ENCODE measurements around the gene CRLF3. TPM values are rescaled to one million over a fixed set of nuclear protein-coding genes. Genes with fewer than 3 reads are reported as not detected.

CRLF3 gene
- total RNA-seq, 4 donors from 2014 or later = 9.8 to 15.9 (median 13.2) TPM

DNA sequence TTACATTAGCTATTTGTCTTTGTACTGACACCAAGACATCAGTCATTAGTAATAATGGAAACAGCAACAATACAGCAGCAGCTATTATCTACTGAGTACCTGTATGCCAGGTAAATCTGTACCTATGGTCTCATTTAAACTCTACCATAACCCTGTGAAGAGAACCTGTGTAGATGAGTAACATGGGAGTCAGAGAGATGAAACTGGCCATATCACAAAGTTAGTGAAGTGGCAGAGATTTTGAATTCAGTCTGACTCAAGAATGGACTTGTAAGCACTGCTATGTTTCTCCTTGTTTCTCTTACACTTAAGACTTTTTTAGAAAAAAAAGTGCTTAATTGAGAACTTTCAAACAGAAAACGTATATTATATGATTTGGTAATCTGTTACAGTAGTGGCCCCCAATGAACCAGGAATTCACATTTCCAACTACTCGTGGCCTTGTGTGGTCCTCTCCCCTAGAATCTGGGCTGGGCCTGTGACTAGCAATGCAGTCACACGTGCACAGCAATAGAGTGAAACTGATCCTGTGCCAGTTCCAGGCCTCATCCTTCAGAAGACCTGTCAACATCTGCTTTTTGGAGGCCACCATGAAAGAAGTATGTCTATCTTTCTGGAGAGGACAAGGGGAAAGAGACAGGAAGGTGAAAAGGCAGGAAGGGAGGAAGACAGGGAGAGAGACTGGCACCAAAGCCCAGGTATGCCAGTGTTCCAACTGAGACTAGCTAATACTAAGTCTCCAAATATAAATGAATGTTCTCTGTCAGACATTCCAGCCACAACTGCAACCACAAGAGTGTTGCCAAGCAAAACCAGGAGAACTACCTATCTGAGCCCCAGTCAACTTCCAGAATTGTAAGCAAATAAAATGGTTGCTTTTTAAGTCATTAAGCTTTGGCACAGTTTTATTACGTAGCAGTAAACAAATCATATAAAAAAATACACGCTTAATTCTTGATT is 12.0 kb downstream of the CRLF3 start:
- H3K4me1 ChIP-seq = peaks cover 0 to 18% (median 9%) of the 10 kb centered on the region in 4 donors
- TF ChIP-seq EP300 (IDR thresholded peaks at IDR 0.05) (no peak), POLR2A (IDR thresholded peaks at IDR 0.05) (no peak)
- no peak for DNase-seq (ENCODE audit: low spot score in 2 of 2)
- H3K4me3 ChIP-seq = no peak overlapping the region
- WGBS, 2 donors = 52 to 62% methylated on average over 5 of the region's 5 CpGs
- no peaks in the 10 kb centered on the region for H3K9me3 ChIP-seq
- peak overlapping the region in 3 of 4 donors; percentile 6 to 38 (median 8) for H3K27ac ChIP-seq
- peaks cover 0 to 8% (median 0%) of the 10 kb centered on the region in 3 donors for H3K36me3 ChIP-seq
- no peaks in the 10 kb centered on the region for H3K27me3 ChIP-seq

DNA sequence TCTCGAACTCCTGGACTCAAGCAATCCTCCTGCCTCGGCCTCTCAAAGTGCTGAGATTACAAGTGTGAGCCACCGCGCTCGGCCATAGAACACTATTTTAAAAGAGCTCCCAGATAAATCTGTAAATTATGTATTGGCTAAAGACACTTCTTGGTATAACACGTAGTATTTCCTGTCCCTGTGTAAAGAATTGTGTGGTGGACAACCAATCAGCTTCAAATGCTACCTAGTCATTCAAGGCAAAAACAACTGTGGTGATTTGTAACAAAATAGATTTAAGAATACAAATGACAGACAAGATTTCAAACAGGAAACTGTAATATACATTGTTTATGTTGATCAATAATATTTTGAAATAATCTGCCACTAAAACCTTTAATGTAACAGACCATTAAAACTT is 14.6 kb downstream of the CRLF3 start:
- Histone ChIP-seq H3K9me3 (no peaks in the 10 kb centered on the region), H3K27ac (peak overlapping the region in 2 of 4 donors; percentile 27 to 75), H3K36me3 (peaks cover 0 to 5% (median 0%) of the 10 kb centered on the region in 3 donors), H3K27me3 (no peaks in the 10 kb centered on the region), H3K4me3 (no peak overlapping the region), H3K4me1 (peaks cover 0 to 20% (median 9%) of the 10 kb centered on the region in 4 donors)
- DNase-seq (ENCODE audit: low spot score in 2 of 2) = no peak
- 95 to 98% methylated on average over 6 of the region's 6 CpGs for WGBS, 2 donors
- TF ChIP-seq EP300 (IDR thresholded peaks at IDR 0.05) = no peak
- no peak for TF ChIP-seq CTCF (IDR thresholded peaks at IDR 0.05)
- TF ChIP-seq POLR2A (IDR thresholded peaks at IDR 0.05) = no peak

DNA sequence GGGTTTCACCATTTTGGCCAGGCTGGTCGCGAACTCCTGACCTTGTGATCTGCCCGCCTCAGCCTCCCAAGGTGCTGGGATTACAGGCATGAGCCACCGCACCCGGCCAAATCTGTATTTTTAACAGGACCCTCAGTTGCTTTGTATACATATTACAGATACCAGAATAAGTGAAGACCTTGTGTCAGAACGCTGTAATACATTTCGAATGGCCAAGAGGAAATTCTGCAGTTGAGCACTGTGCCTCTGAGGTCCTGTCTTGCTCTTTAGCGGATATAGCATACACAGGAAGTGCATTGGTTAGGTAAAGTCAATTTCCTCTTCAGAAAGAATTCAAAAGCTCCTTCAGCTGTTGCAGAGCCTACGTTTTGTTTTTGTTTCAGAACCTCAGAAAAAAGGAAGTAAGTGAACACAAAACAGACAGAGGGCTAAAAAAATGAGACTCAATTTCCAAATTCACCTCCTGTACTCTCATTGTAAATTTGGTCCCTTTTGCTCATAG is 15.7 kb downstream of the CRLF3 start:
- peaks cover 0 to 20% (median 9%) of the 10 kb centered on the region in 4 donors for H3K4me1 ChIP-seq
- WGBS, 2 donors = 81 to 82% methylated on average over 9 of the region's 9 CpGs
- no peak for DNase-seq (ENCODE audit: low spot score in 2 of 2)
- H3K9me3 ChIP-seq = no peaks in the 10 kb centered on the region
- H3K27me3 ChIP-seq = no peaks in the 10 kb centered on the region
- H3K36me3 ChIP-seq = peaks cover 0 to 16% (median 0%) of the 10 kb centered on the region in 3 donors
- H3K4me3 ChIP-seq = peak overlapping the region in 1 of 4 donors; percentile 7
- H3K27ac ChIP-seq = peak overlapping the region in 3 of 4 donors; percentile 27 to 75 (median 56)
- TF ChIP-seq CTCF (IDR thresholded peaks at IDR 0.05) (no peak), EP300 (IDR thresholded peaks at IDR 0.05) (no peak), POLR2A (IDR thresholded peaks at IDR 0.05) (no peak)

DNA sequence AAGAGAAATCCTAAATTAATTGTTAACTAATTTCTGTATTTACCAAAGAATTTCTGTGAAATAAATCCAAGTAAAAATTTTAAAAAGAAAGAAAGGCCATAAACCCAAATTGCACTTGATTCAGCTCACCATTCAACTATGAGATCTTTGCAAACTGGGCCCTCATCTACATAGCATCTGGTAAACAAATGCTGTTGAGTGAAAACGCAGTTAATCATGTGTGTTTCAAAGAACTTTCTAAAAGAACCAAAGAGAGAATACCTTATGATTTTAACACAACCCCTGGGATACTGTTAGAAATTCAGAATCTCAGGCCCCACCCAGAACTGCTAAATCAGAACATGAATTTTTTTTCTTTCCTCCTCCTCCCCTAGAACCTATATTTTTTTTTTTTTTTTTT is 16.6 kb downstream of the CRLF3 start:
- Histone ChIP-seq H3K27ac (no peak overlapping the region), H3K4me1 (peaks cover 0 to 16% (median 6%) of the 10 kb centered on the region in 4 donors), H3K9me3 (no peaks in the 10 kb centered on the region), H3K4me3 (no peak overlapping the region), H3K36me3 (peaks cover 0 to 25% (median 5%) of the 10 kb centered on the region in 3 donors), H3K27me3 (no peaks in the 10 kb centered on the region)
- TF ChIP-seq POLR2A (IDR thresholded peaks at IDR 0.05) = no peak
- no peak for TF ChIP-seq EP300 (IDR thresholded peaks at IDR 0.05)
- TF ChIP-seq CTCF (IDR thresholded peaks at IDR 0.05) = no peak
- no peak for DNase-seq (ENCODE audit: low spot score in 2 of 2)
- WGBS, 2 donors = 77 to 78% methylated on average over 1 of the region's 1 CpG

DNA sequence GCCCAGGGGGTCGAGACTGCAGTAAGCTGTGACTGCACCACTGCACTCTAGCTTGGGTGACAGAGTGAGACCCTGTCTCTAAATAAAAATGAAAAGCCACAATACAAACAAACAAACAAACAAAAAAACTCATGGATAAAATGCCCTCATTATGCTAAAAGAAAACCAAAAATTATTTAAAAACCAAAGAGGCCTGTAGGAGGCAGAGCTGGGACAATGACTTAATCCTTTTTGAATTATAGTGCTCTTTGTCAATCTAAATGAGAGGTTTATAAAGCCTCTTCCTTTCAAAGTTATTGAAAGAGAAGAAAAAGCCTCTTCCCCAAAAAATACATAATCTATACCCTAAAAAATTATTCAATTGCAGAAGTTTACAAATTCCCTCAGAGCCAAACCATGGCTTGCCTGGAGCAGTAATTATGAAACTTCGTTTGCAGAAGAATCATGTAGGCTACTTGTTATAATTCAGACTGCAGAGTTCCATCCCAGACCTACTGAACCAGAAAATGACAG is 18.5 kb downstream of the CRLF3 start:
- H3K27me3 ChIP-seq = no peaks in the 10 kb centered on the region
- no peak overlapping the region for H3K4me3 ChIP-seq
- H3K9me3 ChIP-seq = no peaks in the 10 kb centered on the region
- H3K4me1 ChIP-seq = peaks cover 0 to 13% (median 0%) of the 10 kb centered on the region in 4 donors
- peaks cover 0 to 44% (median 5%) of the 10 kb centered on the region in 3 donors for H3K36me3 ChIP-seq
- no peak for DNase-seq (ENCODE audit: low spot score in 2 of 2)
- 66 to 81% methylated on average over 2 of the region's 2 CpGs for WGBS, 2 donors
- H3K27ac ChIP-seq = no peak overlapping the region
- TF ChIP-seq EP300 (IDR thresholded peaks at IDR 0.05) (no peak), CTCF (IDR thresholded peaks at IDR 0.05) (peak in 1 of 5 experiments; percentile 15), POLR2A (IDR thresholded peaks at IDR 0.05) (no peak)

Measured in tibial nerve (tissue), 4 donors.